Body of pancreas (tissue), 4 donors: ENCODE data around the gene TMEM109.

ENCODE experiments used
- POLR2A ChIP-seq, 3 donors: fragments of 450-650 bp; IDR thresholded peaks; one replicate each; pipeline ENCODE4 v1.6.1; 2016; ENCODE audit warnings: antibody characterized with exemption in 3 of 3, mild to moderate bottlenecking in 2 of 3
- TF ChIP-seq, protein P1 (sequence below), 7 experiments: fragments of 450-650 bp in 4 of 7; fragments of 200-600 bp in 3 of 7; sonication (generic) in 3 of 7; IDR thresholded peaks; one replicate each; pipeline ENCODE4 v1.5.1; 2016 to 2019; ENCODE audit warnings: antibody characterized with exemption in 7 of 7

DNA sequence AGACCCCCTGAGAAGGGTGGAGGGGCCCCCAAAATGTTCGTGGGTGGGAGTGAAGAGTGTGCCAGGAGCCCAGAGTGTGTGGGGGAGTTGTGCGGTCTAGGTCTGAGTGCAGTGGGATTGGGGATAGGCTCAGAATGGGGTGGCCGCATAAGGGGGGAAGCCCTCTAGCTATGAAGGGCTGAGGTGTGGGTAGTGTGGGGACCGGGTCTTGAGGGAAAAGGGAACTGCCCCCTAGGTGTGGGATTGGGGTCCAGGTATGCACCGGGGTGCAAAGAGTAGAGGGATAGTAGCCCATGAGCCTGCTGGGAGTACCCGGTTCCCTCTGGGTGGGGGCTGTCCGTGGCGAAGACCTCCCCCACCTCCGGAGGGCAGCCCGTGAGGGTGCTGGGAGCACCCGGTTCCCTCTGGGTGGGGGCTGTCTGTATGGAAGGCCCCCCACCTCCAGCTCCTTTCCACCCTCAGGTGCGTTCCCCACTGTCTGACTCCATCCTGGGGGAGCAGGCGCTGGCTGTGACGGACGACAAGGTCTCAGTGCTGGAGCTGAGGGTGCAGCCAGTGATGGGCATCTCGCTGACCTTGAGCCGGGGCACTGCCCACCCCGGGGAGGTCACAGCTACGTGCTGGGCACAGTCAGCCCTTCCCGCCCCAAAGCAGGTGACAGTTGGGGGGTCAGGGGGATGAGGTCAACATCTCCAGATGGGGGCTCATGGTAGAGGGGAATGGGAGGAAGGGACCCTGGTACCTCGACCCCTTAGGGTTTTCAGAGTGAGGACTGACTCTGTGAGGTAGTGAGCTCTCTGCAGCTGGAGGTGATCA lies 21.0 kb downstream of the TMEM109 start:
- TF ChIP-seq, protein P1, sequence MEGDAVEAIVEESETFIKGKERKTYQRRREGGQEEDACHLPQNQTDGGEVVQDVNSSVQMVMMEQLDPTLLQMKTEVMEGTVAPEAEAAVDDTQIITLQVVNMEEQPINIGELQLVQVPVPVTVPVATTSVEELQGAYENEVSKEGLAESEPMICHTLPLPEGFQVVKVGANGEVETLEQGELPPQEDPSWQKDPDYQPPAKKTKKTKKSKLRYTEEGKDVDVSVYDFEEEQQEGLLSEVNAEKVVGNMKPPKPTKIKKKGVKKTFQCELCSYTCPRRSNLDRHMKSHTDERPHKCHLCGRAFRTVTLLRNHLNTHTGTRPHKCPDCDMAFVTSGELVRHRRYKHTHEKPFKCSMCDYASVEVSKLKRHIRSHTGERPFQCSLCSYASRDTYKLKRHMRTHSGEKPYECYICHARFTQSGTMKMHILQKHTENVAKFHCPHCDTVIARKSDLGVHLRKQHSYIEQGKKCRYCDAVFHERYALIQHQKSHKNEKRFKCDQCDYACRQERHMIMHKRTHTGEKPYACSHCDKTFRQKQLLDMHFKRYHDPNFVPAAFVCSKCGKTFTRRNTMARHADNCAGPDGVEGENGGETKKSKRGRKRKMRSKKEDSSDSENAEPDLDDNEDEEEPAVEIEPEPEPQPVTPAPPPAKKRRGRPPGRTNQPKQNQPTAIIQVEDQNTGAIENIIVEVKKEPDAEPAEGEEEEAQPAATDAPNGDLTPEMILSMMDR (IDR thresholded peaks at IDR 0.05), result no peak
- no peak for TF ChIP-seq POLR2A (IDR thresholded peaks at IDR 0.05)
